NOMO-1 (cell line): Measurements from ENCODE around the gene ALK.

Experiments
- DNase-seq, 2 experiments: peaks; one replicate each; lab custom pipeline; 2025; ENCODE audit not compliant: unreplicated experiment in 2 of 2; lab: John Stamatoyannopoulos, UW

Gene ALK

DNA sequence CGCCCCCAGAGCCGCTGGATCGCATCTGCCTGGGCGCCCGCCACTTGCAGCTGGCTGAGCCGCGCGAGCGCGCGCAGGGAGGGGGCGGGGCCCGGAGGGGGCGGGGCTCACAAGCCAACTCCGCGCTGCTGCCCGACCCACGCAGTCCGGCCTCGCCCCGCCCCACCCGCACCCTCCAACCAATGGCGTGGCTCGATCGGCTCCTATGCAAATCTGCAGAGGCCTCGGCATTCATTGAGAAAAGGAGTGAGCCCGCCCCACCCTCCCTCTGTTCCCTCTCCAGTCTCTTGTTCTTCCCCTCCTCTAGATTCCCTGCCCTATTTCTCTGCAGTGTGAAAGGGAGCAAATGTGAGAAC lies at the start of gene ALK:
TSS of gene ALK (minus strand) at position 27 of the 356 bp plus-strand sequence. CDS start 927 bp downstream, outside the sequence.
- DNase-seq = peak; percentile 46 to 58

DNA sequence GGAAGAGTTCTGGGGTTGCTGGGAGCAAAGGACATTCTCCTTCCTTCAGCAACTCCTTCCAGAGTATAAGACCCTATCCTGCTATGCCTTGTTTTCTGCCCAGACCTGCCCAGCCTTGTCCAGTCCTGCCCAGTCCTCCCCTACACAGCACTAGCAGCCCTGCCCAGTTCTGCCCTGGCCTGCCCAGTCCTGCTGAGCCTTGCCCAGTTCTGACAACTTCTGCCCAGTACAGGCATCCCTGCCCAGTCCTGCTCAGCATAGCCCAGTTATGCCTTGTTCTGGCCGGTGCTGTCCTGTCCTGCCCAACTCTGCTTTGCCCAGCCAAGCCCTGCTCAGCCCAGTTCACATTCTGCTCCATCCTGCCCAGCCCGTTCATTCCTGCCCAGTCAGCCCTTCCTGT lies 44.9 kb upstream of the ALK start:
- DNase-seq = no peak

DNA sequence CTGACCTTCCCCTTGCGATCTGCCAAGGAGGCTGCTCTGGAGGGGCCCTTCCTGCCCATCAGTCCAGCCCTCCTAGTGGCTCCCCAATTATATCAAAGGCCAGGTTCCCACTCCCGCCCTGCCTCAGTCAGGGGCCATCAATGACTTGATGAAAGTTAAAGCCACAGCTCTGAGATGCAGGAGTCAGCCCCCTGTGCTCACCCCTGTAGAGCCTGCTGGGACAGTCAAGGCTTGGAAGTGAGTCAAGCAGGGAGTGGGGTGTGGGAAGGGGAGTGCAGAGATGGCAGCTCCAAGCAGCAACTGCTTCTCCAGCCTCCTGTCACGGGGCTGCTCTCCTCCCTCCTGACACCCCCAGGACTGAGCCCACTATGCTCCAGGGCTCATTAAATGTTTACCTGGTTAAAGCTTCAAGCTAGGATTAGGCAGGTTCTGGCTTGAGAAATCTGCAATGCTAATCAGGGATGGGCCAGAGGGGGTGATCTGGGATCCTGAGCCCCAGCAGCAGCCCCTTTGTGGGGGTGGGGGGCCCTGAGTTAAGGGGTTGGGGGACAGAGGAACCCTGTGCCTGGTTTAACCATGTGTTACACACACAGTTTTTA lies 42.7 kb upstream of the ALK start:
- DNase-seq = no peak

DNA sequence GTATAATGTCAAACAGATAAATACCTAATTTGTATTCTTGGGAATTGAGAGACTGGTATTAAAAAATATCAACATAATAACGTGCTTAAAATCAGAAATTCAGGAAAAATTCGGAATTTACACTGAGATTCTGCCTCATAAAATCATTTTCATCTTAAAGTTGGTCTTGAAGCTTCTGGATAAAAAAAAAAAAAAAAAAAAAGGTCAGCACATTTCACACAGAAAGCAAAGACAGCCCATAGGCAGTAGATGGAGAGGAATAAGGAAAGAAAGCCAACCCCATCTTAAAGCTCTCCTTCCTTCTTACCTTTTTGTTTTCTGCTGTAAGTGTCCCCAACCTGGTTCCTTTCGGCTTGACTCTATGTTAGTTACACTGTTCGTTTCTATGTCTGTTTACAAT lies 41.5 kb upstream of the ALK start:
- no peak for DNase-seq

DNA sequence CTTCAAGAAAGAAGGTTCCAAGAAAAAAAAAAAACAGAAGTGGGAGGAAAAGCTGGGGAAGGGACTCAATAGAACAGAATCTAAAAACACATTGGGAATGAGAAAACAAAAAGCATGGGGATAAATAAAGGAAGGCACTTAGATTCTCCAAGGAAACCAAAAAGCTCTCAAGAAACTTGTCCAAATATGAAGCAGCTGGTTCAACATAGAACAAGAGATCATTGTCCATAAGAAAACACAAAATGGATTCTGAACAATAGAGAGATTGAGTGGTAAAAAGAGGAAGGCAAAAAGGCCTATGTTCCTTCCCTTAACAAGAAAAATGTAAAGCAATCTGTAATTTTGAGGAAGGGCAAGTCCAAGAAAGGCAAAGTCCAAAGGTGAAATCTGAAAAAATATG lies 32.9 kb upstream of the ALK start:
- DNase-seq = peak; percentile 0 to 2

DNA sequence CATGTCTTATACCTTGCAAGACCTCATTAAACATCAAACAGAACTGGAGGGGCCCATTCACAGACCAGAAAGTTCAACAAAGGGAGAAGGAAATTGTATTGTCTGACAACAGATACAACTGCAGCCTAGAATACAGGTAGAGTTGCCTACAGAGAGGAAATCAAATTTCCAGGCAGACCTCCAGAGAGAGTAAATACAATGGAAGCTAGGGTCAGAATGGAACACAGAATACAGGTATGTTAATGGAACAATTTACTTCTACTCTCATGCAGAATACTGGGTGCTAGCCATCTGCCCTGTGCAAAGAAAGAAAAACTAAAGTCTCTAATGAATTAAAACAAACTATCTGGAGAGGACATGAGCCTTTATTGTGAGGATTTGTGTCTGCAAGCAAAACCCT lies 31.6 kb upstream of the ALK start:
- DNase-seq = no peak

DNA sequence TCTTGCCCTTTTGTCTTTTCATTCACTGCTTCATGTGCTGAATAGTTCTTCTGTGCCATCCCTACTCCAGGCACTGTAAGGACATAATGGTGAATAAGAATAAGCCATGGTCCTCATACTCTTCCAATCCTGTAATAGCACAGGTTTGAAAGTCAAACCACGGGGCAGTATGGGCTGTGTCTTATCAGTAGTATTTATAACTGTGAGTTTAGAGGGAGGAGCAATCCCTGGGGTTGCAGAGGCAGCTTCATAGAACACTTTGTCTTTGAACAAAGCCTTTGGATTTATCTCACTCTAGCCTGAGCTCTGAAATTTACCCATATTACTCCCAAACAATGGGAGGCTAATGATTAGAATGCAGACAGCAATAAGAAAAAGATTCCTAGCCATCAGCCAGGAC lies 30.2 kb upstream of the ALK start:
- no peak for DNase-seq

DNA sequence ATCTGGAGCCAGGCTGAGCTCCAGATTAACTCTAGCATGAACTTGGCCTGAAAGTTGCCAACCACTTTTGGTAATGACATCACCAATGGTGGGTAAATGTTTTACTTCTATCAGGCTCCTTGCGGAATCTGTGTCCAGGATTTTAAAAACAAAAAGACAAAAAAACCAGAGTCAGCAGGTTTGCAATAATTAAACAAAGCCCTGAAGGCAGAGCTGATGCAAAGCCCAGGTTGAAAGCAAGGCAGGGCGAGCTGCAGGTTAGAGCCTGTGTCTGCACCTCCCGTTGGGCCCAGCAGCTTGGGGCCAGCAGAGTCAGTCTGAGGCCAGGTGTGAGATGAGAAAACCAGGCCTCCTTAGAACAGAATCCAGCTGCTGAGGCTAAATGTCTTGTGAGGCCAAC lies 29.1 kb upstream of the ALK start:
- no peak for DNase-seq

DNA sequence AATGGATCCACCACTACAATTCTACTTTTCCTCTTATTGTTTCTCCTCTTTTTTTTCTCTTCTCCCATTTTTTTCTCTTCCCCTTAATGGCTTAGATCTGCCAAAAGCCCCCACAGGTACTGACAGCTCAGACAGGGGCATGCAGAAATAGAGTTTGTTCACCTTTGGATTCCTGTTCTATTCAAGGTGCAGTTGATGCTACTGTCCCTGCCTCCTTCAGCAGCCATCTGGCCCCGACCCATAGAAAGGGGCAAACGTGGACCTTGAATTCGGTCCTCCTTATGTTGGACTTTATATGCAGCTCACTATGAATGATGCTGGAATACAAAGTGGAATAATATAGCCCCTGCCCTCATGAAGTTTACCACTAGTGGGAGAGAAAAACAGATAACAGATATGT lies 27.7 kb upstream of the ALK start:
- DNase-seq = no peak

DNA sequence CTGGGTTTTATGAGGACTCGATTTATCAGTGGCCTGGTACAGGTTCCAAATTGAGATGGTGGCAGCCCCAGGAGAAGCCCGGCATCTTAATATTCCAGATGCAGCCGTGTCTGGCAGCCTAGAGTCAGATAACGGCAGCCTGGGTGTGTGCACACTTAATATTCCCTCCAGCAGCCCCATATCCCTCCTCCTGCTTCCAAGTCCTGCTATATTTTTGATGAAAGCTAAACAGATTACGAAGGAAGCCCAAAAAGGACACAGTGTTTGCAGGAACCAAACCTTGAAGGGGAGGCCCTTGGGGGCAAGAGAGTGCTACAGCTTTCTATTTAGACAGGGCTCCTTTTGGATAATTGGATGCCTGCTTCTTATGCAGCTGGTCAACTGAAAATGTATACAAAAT lies 25.1 kb upstream of the ALK start:
- DNase-seq = no peak

DNA sequence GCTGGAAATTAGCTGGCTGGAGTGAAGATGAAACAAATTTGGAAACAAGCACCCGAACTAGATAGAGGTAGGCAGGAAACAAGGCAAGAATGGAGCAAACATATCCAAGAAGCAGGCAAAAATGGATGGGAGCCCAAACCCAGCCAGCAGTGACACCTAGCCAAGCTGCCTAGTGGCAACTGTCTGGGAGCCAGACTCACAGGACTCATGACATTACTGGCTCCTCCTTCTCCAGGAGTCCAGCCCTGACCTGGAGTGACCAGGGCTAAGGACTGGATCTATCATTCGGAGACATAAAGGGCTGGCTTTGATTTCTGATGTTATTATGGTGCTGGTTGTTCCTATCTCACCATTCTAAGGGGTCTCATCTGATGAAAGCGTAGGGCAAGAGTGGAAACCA lies 21.3 kb upstream of the ALK start:
- no peak for DNase-seq

DNA sequence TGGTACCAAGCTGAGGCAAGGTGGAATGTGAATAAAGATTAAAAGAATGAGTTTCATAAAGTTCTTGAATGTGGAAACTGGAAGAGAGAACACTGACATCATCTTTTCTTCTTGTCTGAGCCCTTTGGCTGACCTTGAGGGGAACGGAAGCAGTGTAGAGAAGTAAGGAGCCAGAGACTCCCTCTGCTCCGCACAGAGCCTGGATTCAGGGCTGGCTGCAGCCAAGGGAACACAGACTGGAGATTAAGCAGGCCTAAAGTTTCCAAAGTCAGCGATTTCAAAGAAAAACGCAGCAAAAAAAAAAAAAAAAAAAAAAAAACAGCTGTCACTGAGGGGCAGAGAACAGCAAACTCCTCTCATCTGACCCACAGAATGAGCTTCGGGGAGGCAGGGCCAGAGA lies 19.3 kb upstream of the ALK start:
- DNase-seq = no peak

DNA sequence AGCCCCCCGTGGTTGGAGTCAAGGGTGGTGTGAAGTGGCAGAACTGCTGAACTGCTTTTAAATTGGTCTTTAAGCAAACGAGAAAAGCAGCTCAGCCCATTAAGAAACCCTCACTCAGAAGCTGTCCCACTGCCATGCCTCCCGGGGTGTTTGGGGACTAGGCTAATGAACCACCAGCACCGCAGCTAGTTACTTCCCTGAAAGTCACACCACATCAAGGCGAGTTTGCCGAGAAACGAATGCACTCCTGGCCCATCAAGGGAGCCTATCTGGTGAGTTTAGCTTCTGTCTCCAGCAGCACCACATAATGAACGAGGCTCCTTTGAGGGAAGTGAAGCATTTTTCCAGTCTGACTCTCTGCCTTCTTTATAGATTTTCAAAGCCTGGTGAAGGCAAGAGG lies 14.6 kb upstream of the ALK start:
- no peak for DNase-seq

DNA sequence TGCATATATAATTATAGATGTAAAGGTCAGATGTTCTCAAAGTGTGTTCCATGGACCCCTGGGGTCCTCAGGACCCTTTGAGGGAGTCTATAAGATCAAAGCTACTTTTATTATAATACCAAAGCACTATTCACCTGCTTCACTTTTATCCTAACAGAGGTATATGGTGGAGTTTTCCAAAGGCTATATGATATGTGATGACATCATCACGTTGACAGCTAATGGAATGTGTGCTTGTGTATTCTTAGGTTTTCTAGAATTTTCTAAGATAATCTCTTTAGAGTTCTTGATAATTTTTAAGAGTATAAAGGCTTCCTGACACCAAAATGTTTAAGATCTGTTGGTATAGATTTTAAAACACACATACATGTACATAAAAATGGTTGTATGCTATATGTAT lies 10.4 kb upstream of the ALK start:
- DNase-seq = no peak

DNA sequence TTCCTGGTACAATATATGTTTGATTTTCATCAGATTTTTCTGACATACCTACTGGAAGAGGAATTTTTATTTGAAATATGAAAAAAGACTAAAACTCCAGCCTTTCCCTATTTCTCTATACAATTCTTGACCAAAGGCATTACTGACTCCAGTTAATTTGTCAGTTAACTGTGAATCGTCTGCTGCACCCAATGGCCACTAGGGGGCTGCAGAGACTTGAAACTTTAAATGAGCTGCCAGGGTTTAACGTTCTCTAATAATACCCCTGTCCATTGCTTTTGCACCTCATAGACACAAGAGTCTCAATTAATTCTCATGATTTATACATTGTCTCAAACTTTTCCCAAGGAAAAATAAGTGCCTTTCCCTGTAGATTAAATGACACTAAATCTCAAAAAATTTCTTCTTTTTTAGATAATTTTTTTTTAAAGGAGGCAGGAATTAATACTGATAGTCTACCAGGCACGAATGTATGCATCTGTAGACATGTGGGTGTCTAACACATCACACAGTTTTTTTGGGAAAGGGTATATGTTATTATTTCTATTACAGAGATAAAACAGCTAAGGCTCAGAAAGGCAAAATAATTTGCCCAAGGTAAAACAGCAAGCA lies 1.8 kb upstream of the ALK start:
- DNase-seq = peak in 1 of 2 experiments; percentile 38

DNA sequence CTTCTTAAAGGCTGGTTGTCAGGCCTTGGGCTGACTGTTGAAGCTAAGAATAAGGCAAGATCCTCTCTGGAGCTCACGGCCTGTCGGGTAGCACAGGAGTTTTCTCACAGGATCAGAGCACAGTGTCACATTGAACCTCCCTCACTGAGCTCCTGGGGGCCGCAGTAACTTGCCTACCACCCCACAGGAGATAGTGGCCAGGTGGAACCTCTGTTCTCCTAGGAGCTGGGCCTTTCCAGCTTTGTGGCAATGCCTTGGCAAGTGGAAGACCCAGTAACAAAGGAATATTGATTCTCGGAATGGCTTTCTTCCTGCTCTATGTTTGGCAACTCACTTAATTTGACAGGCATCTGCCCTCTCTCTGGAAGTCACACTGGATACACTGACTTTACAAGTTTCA lies 1.2 kb upstream of the ALK start:
- DNase-seq = no peak

DNA sequence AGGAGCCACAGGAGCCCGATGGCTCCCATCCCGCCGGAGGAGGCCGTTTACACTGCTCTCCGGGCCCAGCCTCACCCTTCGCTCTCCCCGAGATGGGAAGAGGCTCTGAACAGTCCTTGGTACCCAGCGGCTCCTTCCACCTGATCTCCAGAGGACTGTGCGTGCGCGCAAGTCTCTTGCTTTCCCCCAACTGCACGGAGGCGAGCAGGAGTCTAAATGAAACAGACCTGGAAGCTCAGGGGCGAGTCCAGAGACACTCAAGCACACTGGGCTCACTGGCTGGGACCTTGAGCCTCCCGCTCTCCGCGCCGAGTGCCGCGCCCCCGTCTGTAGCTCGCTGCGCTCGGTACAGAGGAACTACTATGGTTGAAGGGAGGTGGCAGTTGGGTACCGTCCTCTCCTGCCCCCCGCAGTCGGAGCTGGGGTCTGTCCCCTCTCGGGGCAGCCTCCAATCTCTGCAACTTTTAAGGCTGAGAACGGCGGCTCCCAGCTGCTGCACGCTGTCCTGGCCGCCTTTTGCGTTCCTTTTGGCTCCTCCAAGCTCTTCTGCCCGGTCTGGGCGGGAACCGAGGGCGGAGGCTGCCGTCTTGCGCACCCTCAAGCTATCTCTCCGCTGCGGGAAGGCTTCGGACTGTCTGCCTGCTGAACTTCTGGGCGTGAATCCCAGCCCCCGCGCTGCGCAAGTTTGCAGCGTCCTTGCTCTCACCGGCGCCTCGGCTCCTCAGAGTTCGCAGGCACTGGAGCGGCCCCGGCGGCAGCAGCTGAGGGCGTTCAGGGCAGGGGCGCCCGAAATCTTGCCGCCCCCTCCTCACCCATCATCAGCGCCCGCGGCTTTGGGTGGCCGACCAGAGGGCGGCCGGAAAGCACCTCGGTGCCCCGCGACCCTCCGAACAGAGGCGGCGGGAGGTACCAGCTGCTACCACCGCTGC lies 491 bp downstream of the ALK start:
- no peak for DNase-seq

DNA sequence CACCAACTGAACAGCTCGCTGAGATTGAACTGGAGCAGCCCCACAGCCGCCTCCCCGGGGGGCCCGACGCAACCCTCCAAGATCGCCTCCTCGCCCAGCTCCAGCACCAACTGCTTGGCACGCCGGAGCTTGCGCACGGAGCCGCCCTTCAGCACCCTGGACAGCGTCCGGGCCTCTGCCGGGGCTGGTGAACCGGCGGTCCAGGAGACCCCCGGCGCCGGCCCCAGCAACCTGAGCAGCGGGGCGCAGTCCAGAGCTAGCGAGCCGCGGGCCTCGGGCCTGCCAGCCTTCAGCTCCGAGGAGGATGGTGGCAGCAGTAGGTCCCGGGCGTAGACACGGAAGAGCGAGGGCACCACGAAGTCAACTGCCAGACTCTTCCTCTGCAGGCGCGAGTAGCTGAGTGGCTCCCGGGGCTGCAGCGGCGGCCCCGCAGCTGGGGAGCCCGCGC lies 1.2 kb downstream of the ALK start:
- peak in 1 of 2 experiments; percentile 9 for DNase-seq

DNA sequence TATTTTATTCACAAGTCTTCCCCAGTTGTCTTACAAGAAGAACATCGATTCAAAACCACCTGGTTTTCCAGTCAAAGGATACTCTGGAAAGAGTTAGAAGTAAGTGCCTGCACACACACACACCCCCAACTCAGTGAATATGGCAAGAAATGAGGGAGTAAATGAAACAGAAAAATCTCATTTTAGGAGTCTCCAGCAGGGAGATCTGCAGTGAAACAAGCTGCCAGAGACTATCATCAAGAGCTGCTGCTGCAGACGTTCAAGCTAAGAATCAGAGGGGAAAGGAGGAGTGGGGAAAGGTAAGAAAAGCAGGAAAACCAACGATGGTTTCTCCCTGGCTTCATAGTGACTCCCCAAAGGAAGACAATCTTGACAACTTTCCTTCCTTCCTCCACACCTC lies 2.4 kb downstream of the ALK start:
- DNase-seq = no peak

DNA sequence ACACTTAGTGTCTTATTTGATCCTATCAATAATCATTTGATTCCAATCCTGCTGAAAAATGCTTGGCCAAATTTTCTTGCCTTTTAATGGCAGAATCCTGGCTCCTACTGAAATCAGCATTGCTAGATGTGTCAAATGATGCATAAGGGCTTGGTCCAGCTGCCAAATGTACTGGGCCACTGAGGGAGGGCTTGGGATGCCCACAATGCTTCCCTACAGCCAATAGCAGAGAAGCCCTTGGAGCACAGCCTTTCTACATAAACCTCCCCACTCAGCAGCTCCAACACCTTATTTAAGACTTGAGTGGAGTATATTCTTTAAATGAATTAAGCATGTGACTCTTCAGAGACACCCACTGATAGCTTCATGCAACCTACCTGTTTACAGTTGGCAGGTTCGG lies 3.6 kb downstream of the ALK start:
- DNase-seq = no peak

DNA sequence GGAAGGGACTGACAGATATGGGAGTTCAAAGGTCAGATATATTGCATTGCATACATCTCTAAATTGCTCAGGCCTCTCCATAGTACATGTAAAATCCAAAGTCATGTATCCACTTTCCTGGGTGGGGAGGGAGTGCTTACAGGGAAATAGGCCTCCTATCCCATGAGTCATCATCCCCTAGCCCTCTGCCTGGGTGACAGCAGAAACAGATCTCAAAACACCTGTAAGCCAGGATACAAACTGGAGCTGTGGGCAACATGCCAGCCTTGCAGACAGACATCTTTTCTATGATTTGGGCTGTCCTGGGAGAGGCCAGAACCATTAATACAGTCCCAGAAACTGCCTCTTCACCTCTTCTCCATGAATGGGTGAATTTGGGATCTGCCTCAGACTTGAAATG lies 4.8 kb downstream of the ALK start:
- no peak for DNase-seq

DNA sequence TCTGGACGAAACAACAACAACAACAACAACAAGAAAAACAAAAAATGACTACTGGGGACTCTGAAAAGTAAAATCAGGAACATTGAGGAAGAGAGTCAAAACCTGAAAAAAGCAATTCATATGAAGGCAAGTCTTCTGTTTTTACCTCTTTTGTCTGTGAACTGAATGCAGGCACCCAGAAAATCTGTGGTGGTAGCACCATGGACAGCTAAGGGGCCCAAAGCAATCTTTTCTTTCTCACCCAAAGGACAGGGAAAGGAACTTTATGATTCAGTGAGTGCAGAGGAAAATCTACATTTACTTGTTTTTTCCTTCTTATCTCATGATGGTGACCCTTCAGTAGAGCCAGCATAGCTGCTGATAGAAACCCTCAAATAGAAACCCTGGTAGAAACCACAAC lies 10.4 kb downstream of the ALK start:
- DNase-seq = no peak
